VCaP (cell line): Measurements from ENCODE around the gene ARAP2.

ENCODE experiments used
- H3K27ac ChIP-seq: fragments of 450-650 bp; 2 replicates; pipeline ENCODE4 v1.5.1; 2017
- CTCF ChIP-seq: fragments of 450-650 bp; conservative IDR thresholded peaks from 2 replicates; pipeline ENCODE4 v1.5.1; 2017; ENCODE audit warnings: mild to moderate bottlenecking, moderate library complexity

The ARAP2 gene

GRCh38 chr4:36224972-36225903, 19.1 kb downstream of the ARAP2 start:
- peak overlapping the region; percentile 49 for H3K27ac ChIP-seq
- no peak for TF ChIP-seq CTCF

- no peak for TF ChIP-seq CTCF
- H3K27ac ChIP-seq = no peak overlapping the region
These were observed 21.6 kb downstream of the ARAP2 start for GRCh38 chr4:36222702-36223101.

GRCh38 chr4:36220776-36221175, 23.5 kb downstream of the ARAP2 start:
- TF ChIP-seq CTCF = no peak
- no peak overlapping the region for H3K27ac ChIP-seq

- no peak for TF ChIP-seq CTCF
- H3K27ac ChIP-seq = no peak overlapping the region
These were observed 26.2 kb downstream of the ARAP2 start for GRCh38 chr4:36218121-36218520.

- no peak overlapping the region for H3K27ac ChIP-seq
- no peak for TF ChIP-seq CTCF
These were observed 28.7 kb downstream of the ARAP2 start for GRCh38 chr4:36215627-36216026.

GRCh38 chr4:36214735-36215485, 29.4 kb downstream of the ARAP2 start:
- 0 out of 2 replicates have a peak overlapping the region, but pooled peaks have one; percentile 8 for H3K27ac ChIP-seq
- no peak for TF ChIP-seq CTCF

GRCh38 chr4:36213977-36214376, 30.3 kb downstream of the ARAP2 start:
- no peak for TF ChIP-seq CTCF
- H3K27ac ChIP-seq = no peak overlapping the region
